GM12878 (cell line): ENCODE data around the gene MAST4. TPM values are rescaled to one million over a fixed set of nuclear protein-coding genes. Genes with fewer than 3 reads are reported as not detected.

Source experiments
- ATAC-seq: fragments of 200-7000 bp; cut with Tn5 transposase; 3 replicates; pipeline ENCODE4 v1.9.1; 2020; ENCODE audit warnings: mild to moderate bottlenecking, moderate library complexity
- BruUV-seq: library from RNA; stranded (reverse); fragments of 400-500 nt; replicated peaks from 2 replicates; lab custom pipeline; 2021; lab: Mats Ljungman, UMichigan
- CTCF ChIA-PET: fragments of 300-600 bp; sonication (Branson Sonifier 250); formaldehyde crosslinking; extraction: SDS; loops from one replicate; lab custom pipeline; 2021; ENCODE audit warnings: inconsistent platforms; lab: Yijun Ruan, JAX
- POLR2A ChIA-PET: fragments of 350-600 bp; formaldehyde crosslinking; extraction: SDS; loops from one replicate; lab custom pipeline; 2021; ENCODE audit warnings: inconsistent platforms; lab: Charles Lee
- RAD21 ChIA-PET: fragments of 300-600 bp; sonication (Branson Sonifier 250); formaldehyde crosslinking; loops from one replicate; lab custom pipeline; 2023; ENCODE audit warnings: antibody characterized with exemption; ENCODE audit not compliant: unreplicated experiment; lab: Charles Lee
- SMC1A ChIA-PET: fragments of 300-600 bp; sonication (Branson Sonifier 250); formaldehyde crosslinking; loops from one replicate; lab custom pipeline; 2023; ENCODE audit not compliant: unreplicated experiment, uncharacterized antibody; lab: Charles Lee
- DNase-seq: peaks from one replicate; pipeline ENCODE4 v3.0.0-alpha.2; 2011; ENCODE audit warnings: low read depth, low spot score
- FAIRE-seq: peaks from 3 replicates; lab custom pipeline; 2011; peaks lifted over from hg19 to GRCh38; lab: Jason Lieb, UNC
- H2AFZ ChIP-seq: 2 replicates; pipeline ENCODE4 v1.6.0; 2011; ENCODE audit warnings: low read depth, low read length, control low read depth; ENCODE audit not compliant: control insufficient read depth
- H3K27ac ChIP-seq: 2 replicates; pipeline ENCODE4 v1.5.1; 2011; ENCODE audit warnings: control low read depth; ENCODE audit not compliant: control insufficient read depth, insufficient read depth
- H3K27me3 ChIP-seq, 2 experiments: replicated peaks in 1 of 2; 2 replicates each; pipeline versions ENCODE4 v1.6.0 to v1.6.1; 2011; ENCODE audit warnings: low read length in 1 of 2; ENCODE audit not compliant: control insufficient read depth in 2 of 2, insufficient read depth in 2 of 2
- H3K36me3 ChIP-seq, 2 experiments: 2 replicates each; pipeline ENCODE4 v1.5.1; 2011; ENCODE audit warnings: low read length in 1 of 2; ENCODE audit not compliant: control insufficient read depth in 2 of 2, insufficient read depth in 2 of 2
- H3K4me1 ChIP-seq: 2 replicates; pipeline ENCODE4 v1.6.1; 2011; ENCODE audit warnings: mild to moderate bottlenecking, low read length, moderate library complexity, mixed read lengths; ENCODE audit not compliant: control insufficient read depth, insufficient read depth
- H3K4me2 ChIP-seq: 2 replicates; pipeline ENCODE4 v1.6.0; 2011; ENCODE audit warnings: control low read depth; ENCODE audit not compliant: control insufficient read depth, insufficient read depth
- H3K4me3 ChIP-seq: fragments of 200-600 bp; sonication (generic); 2 replicates; pipeline ENCODE4 v1.5.1; 2016
- H3K79me2 ChIP-seq: 2 replicates; pipeline ENCODE4 v1.6.0; 2011; ENCODE audit warnings: low read length; ENCODE audit not compliant: control insufficient read depth, insufficient read depth
- H3K9ac ChIP-seq: 2 replicates; pipeline ENCODE4 v1.8.0; 2011; ENCODE audit warnings: low read length, control low read depth, mixed read lengths; ENCODE audit not compliant: control insufficient read depth, insufficient read depth
- H3K9me3 ChIP-seq: replicated peaks from 3 replicates; pipeline ENCODE4 v1.5.1; 2011; ENCODE audit warnings: mild to moderate bottlenecking, low read length; ENCODE audit not compliant: control insufficient read depth, insufficient read depth
- H4K20me1 ChIP-seq: 2 replicates; pipeline ENCODE4 v1.6.0; 2011; ENCODE audit not compliant: control insufficient read depth, insufficient read depth
- ASH2L ChIP-seq: fragments of 300-600, 200-600 bp; sonication (generic); IDR thresholded peaks from 2 replicates; pipeline ENCODE4 v1.6.1; 2017; ENCODE audit warnings: low read depth, mild to moderate bottlenecking, borderline replicate concordance
- CHD2 ChIP-seq: IDR thresholded peaks from 2 replicates; pipeline ENCODE4 v1.6.1; 2011; ENCODE audit warnings: low read depth, low read length, improper control_type of control experiment, borderline replicate concordance
- CREM ChIP-seq: IDR thresholded peaks from 2 replicates; pipeline ENCODE4 v1.6.1; 2014; ENCODE audit warnings: antibody characterized with exemption, low read depth
- EP300 ChIP-seq, 2 experiments: fragments of 150-350 bp in 1 of 2; IDR thresholded peaks; 2 replicates each; pipeline ENCODE4 v1.6.1; 2011 to 2012; ENCODE audit warnings: low read depth in 2 of 2, low read length in 2 of 2, borderline replicate concordance in 1 of 2, improper control_type of control experiment in 1 of 2, inconsistent platforms in 1 of 2; ENCODE audit not compliant: control insufficient read depth in 1 of 2
- FOS ChIP-seq: IDR thresholded peaks from 3 replicates; pipeline ENCODE4 v1.6.1; 2011; ENCODE audit warnings: borderline replicate concordance; ENCODE audit not compliant: insufficient read length; ENCODE audit errors: extremely low read depth
- HDAC2 ChIP-seq: fragments of 200-600 bp; sonication (generic); IDR thresholded peaks from 2 replicates; pipeline ENCODE4 v1.6.1; 2017
- LARP7 ChIP-seq: fragments of 450-650 bp; IDR thresholded peaks from 2 replicates; pipeline ENCODE4 v1.6.1; 2017; ENCODE audit warnings: mild to moderate bottlenecking
- NFXL1 ChIP-seq: fragments of 450-650 bp; IDR thresholded peaks from 2 replicates; pipeline ENCODE4 v1.6.1; 2017; ENCODE audit warnings: antibody characterized with exemption, mild to moderate bottlenecking, borderline replicate concordance
- RELA ChIP-seq: fragments of 450-650 bp; IDR thresholded peaks from 2 replicates; pipeline ENCODE4 v1.8.0; 2014; ENCODE audit warnings: borderline replicate concordance; ENCODE audit not compliant: partially characterized antibody
- REST ChIP-seq: IDR thresholded peaks from 2 replicates; pipeline ENCODE4 v1.6.1; 2012; ENCODE audit warnings: mild to moderate bottlenecking, low read depth, low read length
- SPI1 ChIP-seq: IDR thresholded peaks from 2 replicates; pipeline ENCODE4 v1.6.1; 2011; ENCODE audit warnings: low read depth, mild to moderate bottlenecking, low read length, moderate library complexity, borderline replicate concordance; ENCODE audit not compliant: insufficient read depth
- STAT3 ChIP-seq: IDR thresholded peaks from 2 replicates; pipeline ENCODE4 v1.6.1; 2011; ENCODE audit warnings: low read depth, low read length, improper control_type of control experiment
- TAF1 ChIP-seq: IDR thresholded peaks from 2 replicates; pipeline ENCODE4 v1.6.1; 2011; ENCODE audit warnings: mild to moderate bottlenecking, low read depth, low read length, borderline replicate concordance
- YBX1 ChIP-seq: fragments of 450-650 bp; IDR thresholded peaks from 2 replicates; pipeline ENCODE4 v1.6.1; 2016; ENCODE audit warnings: antibody characterized with exemption
- YY1 ChIP-seq: IDR thresholded peaks from 2 replicates; pipeline ENCODE4 v1.6.1; 2011; ENCODE audit warnings: low read depth, mild to moderate bottlenecking, low read length
- ZNF207 ChIP-seq: fragments of 450-650 bp; IDR thresholded peaks from 2 replicates; pipeline ENCODE4 v1.6.1; 2014; ENCODE audit warnings: antibody characterized with exemption, mild to moderate bottlenecking, borderline replicate concordance
- ZNF24 ChIP-seq: fragments of 450-650 bp; IDR thresholded peaks from 2 replicates; pipeline ENCODE4 v1.6.1; 2017; ENCODE audit warnings: antibody characterized with exemption, mild to moderate bottlenecking
- WGBS: methylation state at CpG from one replicate; pipeline ENCODE4 v1.1.6; 2016; ENCODE audit warnings: low lambda C conversion rate; ENCODE audit not compliant: insufficient replicate concordance, insufficient coverage; ENCODE audit errors: missing lambda C conversion rate; 5-methylcytosine and 5-hydroxymethylcytosine counted together
- in situ Hi-C: fragments of 300-500 bp; cut with MboI; formaldehyde crosslinking; loops from 9 replicates; pipeline ENCODE4 v1.14.3; 2018; ENCODE audit warnings: mixed read lengths
- intact Hi-C: fragments of 100-400 bp; cut with micrococcal nuclease; formaldehyde crosslinking; loops from one replicate; pipeline ENCODE4 v1.14.2; 2022; ENCODE audit not compliant: unreplicated experiment
- polyA plus RNA-seq, 11 experiments: library from polyadenylated mRNA; depleted of rRNA in 4 of 11; unstranded in 6 of 11; stranded (reverse) in 5 of 11; fragments of >200 nt; fragmentation: Nextera tagmentation in 4 of 11; fragmentation: Illumina TruSeq in 1 of 11; extraction: Ambion mirVana in 4 of 11; extraction: Trizol in 1 of 11; gene quantifications; 1 replicate in 1 of 11; 2 replicates in 10 of 11; pipeline versions ENCODE4 v1.2.1 to v1.2.3, GENCODE V29; 2011 to 2016; ENCODE audit warnings: inconsistent platforms in 2 of 11, missing spikeins in 2 of 11, low read depth in 1 of 11
- total RNA-seq, 4 experiments: library from RNA; depleted of rRNA in 3 of 4; stranded (reverse); fragments of >200 nt in 3 of 4; fragmentation: Illumina TruSeq in 1 of 4; extraction: Trizol in 1 of 4; gene quantifications; 2 replicates each; pipeline versions ENCODE4 v1.2.1 to v1.2.3, GENCODE V29; 2013 to 2021

MAST4 gene
- total and polyA plus RNA-seq, 10 of the 15 experiments (the other 5 are each of a cell fraction or from before 2014, with no cell fraction given): 0.02 to 1.6 (median 0.29) TPM; not detected in 1

- no peaks in the 10 kb centered on the region for H3K4me1 ChIP-seq
- no peak overlapping the region for H3K4me3 ChIP-seq
- H3K27ac ChIP-seq: no peak overlapping the region
- SMC1A ChIA-PET: no interaction called here
- intact Hi-C loops (no loop called here), in situ Hi-C loops (no loop called here)
- no peak overlapping the region for H2AFZ ChIP-seq
- no peaks in the 10 kb centered on the region for H4K20me1 ChIP-seq
- H3K4me2 ChIP-seq: no peak overlapping the region
- FAIRE-seq (no peak), ATAC-seq (no peak), DNase-seq (no peak)
- no peaks in the 10 kb centered on the region for H3K79me2 ChIP-seq
- H3K36me3 ChIP-seq: no peaks in the 10 kb centered on the region
- H3K9me3 ChIP-seq: no peaks in the 10 kb centered on the region
- RAD21 ChIA-PET: no interaction called here
- POLR2A ChIA-PET: no interaction called here
- TF ChIP-seq NFXL1: no peak
- no peak overlapping the region for H3K9ac ChIP-seq
- no TSS peak for BruUV-seq
- no peaks in the 10 kb centered on the region for H3K27me3 ChIP-seq
- CTCF ChIA-PET: no interaction called here
These were observed 10.9 kb upstream of the MAST4 start for GRCh38 chr5:66585291-66585690.

GRCh38 chr5:66587771-66588170 lies 8.4 kb upstream of the MAST4 start:
- no peak overlapping the region for H3K9ac ChIP-seq
- ATAC-seq: no peak
- H3K27ac ChIP-seq: no peak overlapping the region
- POLR2A ChIA-PET: no interaction called here
- in situ Hi-C loops (no loop called here), intact Hi-C loops (no loop called here)
- WGBS: 52% methylated on average over 4 of the region's 4 CpGs
- no peaks in the 10 kb centered on the region for H3K79me2 ChIP-seq
- H2AFZ ChIP-seq: no peak overlapping the region
- RAD21 ChIA-PET: interaction anchor here (0.6 kb wide), 1 partner anchor 56 kb away, joined by 3 read pairs; no protein-coding TSS in a partner anchor
- no peaks in the 10 kb centered on the region for H3K36me3 ChIP-seq
- no TSS peak for BruUV-seq
- no peaks in the 10 kb centered on the region for H3K9me3 ChIP-seq
- CTCF ChIA-PET: interaction anchor here (0.8 to 1.2 kb wide), 2 partner anchors 169 to 281 kb away, joined by 3 to 4 read pairs; no protein-coding TSS in a partner anchor
- no peak overlapping the region for H3K4me2 ChIP-seq
- SMC1A ChIA-PET: interaction anchor here (0.8 to 0.9 kb wide), 2 partner anchors 74 to 169 kb away, joined by 3 read pairs; no protein-coding TSS in a partner anchor
- H3K27me3 ChIP-seq: no peaks in the 10 kb centered on the region
- DNase-seq: no peak
- FAIRE-seq: no peak
- H4K20me1 ChIP-seq: no peaks in the 10 kb centered on the region
- H3K4me3 ChIP-seq: no peak overlapping the region
- no peaks in the 10 kb centered on the region for H3K4me1 ChIP-seq
- TF ChIP-seq YBX1: no peak
- TF ChIP-seq ZNF24: no peak
- no peak for TF ChIP-seq HDAC2
- no peak for TF ChIP-seq TAF1
- no peak for TF ChIP-seq EP300 (IDR thresholded peaks at IDR 0.05; ENCODE audit: borderline replicate concordance in 1 of 2, control insufficient read depth in 1 of 2, low read depth in 2 of 2, low read length in 2 of 2)
- TF ChIP-seq RELA: no peak
- TF ChIP-seq STAT3: no peak
- no peak for TF ChIP-seq CHD2
- TF ChIP-seq LARP7: no peak
- no peak for TF ChIP-seq FOS
- no peak for TF ChIP-seq REST
- TF ChIP-seq ZNF207: no peak
- no peak for TF ChIP-seq CREM
- no peak for TF ChIP-seq ASH2L
- TF ChIP-seq YY1: no peak
- TF ChIP-seq SPI1: no peak
